GM18867 (cell line): Measurements from ENCODE around the gene SLC35B2.

Source experiments
- ATAC-seq: cut with Tn5 transposase; IDR thresholded peaks from one replicate; pipeline ENCODE4 v1.9.1; 2021; ENCODE audit warnings: mild to moderate bottlenecking, moderate library complexity; ENCODE audit not compliant: unreplicated experiment

Gene SLC35B2

DNA sequence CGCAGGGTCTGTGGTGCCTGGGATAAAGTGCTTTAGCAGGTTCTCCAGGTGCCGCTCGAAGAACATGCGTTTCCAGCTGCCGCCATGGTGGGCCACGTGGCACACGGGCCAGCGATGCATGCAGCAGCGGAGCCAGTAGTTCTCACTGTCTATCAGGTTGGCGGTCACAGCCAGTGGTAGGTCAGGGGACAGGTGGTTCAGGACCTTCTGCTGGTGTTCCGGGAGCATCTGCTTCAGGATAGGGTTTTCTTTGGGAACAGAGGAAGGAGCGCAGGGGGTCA is 28.9 kb upstream of the SLC35B2 start:
- no peak for ATAC-seq

DNA sequence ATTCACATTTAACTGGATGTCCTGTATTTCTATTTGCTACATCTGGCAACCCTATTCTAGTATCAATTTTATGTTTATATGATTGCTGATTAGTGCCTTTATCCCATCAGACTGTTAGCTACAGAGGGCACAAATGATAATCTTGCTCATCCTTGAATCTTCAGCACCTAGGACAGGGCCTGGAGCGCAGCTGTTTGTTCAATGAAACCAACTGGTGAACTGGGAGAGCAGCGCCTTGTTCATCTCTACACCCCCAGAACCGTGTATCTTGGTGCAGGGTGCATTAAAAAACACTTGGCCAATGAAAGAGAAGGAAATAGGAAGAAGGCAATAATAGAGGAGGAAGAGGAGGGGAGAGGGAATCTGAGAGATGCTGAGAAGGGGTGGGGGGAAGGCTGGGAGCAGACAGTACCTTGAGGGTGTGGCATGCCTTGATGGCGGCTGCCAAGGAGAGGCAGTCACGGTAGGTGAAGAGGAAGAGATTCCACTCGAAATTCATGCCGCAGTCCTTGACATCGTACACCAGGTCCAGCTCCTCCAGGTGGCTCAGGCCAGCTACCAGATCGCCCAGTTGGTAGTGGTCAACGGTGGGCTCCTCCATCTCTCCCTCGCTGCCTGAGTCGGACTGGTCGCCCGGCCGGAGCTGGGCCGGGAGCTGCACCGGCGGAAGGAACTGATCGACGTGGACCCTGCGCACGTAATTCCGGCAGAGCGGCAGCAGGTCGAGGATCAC is 28.4 kb upstream of the SLC35B2 start:
- ATAC-seq: no peak

DNA sequence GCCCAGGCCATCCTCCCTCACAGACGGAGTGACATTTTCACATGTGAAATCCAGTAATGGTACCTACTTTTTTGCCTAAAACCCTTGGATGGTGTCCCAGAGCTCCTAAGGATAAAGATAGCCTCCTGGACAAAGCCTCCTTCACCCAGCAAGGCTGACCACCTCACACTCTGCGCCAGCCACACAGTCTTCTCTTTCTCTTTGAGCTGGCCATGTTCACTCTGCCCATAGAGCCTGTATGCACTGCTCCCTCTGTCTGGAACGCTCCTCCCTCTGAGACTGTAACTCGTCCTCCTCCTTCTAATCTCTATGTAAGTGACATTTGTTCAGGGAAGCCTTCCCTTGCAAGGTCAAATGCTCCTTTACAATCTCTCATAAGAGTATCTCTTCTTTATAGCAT is 27.5 kb upstream of the SLC35B2 start:
- ATAC-seq: no peak

DNA sequence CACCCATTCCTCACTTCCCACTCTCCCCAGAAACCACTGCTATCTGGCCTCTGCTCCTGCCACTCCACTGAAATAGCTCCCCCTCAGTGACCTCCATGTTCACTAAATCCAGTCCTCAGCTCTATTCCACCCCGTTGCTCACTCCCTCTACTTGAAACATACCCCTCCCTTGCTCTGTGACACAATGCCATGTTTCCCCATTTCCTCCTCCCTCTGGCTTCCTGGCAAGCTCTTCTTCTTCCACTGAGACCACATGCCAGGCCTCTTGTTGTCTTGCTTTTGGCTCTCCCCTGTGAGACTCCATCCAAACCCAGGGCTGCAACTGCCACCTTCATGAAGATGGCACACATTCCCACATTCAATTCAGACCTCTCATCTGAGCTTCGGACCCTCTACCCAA is 26.8 kb upstream of the SLC35B2 start:
- ATAC-seq: no peak

DNA sequence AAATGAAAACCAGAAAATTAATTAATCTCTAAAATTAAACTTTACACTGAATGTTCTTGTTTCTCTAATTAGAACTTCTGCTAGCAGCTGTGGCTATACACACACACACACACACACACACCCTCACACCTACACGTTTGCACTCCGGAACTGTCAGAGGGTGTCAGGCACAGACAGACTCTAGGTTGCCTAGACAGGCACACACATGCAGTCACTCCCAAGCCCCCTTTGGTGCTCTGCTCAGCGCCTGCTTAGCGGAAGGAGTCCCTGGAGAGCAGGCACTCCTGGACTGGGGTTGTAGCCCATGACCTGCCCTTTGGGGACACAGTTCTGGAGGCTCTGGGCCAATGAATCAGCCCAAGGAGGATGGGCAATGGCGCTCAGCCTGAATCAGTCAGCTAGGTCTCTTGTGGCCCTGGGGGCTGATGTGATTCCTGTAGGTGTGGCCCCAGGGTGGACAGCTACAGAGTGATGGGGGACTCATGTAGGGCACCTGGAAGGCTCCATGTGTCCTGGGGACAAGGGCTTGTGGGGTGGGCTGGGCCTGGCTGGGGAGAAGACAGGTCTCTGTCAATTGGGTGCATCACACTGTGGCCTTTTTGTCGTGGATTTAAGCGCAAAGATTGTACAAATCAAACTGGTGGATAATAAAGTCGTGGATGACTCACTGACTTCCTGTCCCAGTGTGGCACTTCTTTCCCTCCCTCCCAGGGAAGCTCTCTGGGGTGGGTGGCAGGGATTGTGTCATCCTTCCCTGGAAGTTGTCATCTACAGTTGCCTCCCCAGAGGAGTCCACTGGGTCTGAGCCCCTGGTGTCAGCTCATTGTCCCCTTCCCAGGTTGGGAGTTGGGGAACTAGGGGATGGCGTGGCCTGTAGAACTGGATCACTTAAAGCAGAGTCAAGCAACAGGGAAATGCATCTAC is 21.7 kb upstream of the SLC35B2 start:
- no peak for ATAC-seq

DNA sequence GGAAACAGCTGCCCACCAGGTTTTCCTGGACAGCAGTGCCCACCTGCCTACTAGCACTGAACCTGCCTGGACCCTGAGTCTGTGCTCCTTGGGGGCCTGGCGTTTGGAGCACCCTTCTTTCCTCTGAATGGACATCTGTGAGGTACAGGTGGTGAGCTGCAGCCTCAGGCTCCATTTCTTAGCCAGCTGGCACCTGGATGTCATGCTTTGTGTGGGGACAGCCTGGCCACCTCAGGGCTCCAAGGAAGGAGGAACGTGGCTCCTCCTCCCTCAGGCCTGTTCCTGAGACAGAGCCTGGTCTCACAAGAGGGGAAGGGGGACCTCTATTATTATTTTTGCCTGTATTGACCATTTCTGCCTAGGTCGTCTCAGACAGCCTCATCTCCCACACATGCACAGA is 21.0 kb upstream of the SLC35B2 start:
- no peak for ATAC-seq

DNA sequence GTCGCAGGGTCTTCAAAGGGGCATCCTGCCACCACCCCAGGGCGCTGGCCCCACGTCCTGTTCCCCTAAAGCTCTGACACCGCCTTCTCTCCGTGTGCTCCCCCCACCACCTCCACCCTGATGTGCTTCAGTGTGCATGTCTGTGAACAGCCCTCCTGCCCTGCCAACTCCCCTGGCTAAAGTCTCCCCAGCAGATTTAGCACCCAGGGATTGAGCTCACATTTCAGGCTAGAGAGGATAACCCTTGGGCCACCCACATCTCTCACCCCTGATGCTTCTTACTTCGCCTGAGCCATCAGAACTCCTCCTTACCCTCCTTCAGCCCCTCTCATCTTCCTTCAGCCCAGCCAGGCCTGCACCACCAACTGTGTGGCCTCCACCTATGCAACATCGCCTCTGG is 20.4 kb upstream of the SLC35B2 start:
- no peak for ATAC-seq

DNA sequence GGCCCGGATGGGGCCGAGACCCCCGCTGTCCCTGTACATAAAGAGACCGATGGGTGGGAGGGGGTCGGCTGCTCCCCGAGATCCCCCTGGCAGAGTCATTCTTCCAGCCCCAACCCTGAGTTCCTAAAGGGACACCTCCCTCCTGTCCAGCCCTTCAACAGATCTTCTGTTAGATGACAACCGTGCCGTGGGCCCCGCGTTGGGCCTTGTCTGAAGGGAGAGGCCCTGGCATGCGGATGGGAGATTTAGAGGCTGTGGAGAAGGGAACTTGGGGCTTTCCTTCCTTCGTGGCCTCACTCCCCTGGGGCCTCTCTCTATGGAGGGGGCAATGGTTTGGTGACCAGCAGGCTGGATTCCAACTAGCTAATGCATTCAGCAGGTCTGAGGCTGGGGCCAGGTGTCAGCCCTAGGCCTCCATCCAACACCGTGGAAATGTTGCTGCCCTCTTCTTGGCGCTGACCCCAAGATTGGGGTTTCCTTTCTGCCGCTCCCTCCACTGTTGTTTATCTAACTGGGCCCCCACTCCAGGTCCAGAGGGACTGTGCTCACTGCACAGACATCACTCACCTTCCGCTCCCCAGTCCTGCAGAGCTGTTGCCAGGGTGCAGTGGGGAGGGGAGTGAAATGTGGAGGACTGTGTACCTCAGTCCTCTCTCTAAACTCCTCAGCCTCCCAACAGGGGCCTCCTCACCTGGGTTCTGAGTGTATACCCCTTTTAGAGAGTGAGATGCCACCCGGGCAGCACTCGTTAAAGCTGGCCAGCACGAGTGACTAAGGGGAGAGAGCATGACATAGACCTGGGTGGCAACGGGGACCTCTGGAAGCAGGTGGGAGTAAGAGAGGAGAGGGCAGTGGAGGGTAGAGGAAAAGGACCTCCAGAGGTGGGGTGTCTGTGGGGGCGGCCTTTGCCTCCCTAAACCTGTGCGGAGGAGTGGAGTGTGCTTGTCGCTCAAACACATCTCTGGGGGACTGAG is 19.6 kb upstream of the SLC35B2 start:
- no peak for ATAC-seq

DNA sequence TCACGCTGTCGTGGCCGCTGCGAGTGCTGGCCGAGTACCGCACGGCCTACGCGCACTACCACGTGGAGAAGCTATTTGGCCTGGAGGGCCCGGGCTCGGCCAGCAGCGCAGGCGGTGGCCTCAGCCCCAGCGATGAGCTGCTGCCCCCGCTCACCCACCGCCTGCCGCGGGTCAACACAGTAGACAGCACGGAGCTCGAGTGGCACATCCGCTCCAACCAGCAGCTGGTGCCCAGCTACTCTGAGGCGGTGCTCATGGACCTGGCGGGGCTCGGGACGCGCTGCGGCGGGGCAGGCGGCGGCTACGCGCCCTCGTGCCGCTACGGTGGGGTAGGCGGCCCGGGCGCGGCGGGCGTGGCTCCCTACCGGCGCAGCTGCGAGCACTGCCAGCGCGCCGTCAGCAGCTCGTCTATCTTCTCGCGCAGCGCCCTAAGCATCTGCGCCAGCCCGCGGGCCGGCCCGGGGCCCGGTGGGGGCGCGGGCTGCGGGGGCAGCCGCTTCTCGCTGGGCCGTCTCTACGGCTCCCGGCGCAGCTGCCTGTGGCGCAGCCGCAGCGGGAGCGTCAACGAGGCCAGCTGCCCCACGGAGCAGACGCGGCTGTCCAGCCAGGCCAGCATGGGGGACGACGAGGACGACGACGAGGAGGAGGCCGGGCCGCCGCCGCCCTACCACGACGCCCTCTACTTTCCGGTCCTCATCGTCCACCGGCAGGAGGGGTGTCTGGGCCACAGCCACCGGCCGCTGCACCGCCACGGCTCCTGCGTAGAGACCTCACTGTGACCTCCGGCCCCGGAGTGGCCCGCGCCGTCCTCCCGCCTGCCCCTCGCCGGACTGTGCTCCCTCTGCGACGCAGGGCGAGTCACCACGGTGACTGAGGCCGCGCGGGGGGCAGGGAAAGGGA is 18.7 kb upstream of the SLC35B2 start:
- ATAC-seq: no peak

DNA sequence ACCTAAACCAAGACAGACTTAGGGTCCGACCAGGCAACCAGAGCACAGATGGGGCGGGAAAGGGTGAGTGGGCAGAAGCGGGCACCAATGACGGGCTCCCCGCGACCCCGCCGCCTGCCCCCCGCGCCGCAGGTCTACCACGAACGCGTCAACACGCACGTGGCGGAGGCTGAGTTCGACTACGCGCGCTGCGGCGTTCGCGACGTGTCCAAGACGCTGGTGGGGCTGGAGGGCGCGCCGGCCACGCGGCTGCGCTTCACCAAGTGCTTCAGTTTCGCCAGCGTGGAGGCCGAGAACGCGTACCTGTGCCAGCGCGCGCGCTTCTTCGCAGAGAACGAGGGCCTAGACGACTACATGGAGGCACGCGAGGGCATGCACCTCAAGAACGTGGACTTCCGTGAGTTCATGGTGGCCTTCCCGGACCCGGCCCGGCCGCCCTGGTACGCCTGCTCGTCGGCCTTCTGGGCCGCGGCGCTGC is 18.0 kb upstream of the SLC35B2 start:
- ATAC-seq: no peak

DNA sequence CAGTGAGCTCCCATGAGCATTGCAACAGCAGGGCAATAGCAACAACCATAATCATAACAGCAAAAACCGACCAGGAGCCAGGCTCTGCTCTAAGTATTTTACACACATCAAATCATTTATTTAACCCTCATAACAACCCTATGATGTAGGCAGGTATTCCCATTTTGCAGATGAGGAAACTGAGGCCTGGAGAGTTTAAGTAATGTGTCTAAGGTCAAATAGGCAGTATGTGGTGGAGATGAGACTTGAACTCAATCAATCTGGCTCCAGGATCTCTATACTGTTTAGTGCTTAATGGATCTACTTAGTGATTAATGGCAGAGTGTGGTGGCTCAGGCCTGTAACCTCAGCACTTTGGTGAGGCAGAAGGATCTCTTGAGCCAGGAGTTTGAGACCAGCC is 16.3 kb upstream of the SLC35B2 start:
- ATAC-seq: no peak

DNA sequence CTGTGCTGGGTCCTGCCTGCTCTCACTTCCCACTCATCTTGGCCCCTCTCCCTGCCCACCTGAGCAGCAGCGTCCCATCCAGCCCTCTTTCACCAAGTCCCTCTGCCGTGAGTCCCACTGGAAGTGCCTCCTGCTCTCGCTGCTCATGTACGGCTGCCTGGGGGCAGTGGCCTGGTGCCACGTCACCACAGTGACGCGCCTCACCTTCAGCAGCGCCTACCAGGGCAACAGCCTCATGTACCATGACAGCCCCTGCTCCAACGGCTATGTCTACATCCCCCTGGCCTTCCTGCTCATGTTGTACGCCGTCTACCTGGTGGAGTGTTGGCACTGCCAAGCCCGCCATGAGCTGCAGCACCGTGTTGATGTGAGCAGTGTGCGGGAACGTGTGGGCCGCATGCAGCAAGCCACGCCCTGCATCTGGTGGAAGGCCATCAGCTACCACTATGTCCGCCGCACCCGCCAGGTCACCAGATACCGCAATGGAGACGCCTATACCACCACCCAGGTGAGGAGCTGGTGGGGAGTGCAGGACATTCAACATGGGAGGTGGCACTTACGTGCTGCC is 15.8 kb upstream of the SLC35B2 start:
- ATAC-seq: no peak

DNA sequence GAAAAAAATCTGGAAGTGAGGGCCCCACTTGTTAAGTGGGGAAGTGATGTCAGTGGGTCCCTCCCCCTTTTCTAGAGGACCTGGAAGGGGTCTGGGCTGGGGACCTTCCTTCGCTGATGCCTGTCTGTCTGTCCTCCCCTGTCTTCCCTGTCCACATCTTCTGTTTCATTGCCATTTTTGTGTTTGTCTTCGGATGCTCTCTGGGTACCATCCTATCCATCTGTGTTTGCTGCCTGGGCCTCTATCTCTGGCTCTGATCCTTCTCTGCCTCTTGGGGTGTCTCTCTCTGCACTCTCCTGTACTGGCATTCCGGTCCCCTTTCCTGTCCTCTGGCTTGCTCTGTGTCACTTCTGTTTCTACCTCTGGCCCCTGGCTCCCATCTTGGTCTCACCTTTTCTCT is 15.2 kb upstream of the SLC35B2 start:
- ATAC-seq: no peak

DNA sequence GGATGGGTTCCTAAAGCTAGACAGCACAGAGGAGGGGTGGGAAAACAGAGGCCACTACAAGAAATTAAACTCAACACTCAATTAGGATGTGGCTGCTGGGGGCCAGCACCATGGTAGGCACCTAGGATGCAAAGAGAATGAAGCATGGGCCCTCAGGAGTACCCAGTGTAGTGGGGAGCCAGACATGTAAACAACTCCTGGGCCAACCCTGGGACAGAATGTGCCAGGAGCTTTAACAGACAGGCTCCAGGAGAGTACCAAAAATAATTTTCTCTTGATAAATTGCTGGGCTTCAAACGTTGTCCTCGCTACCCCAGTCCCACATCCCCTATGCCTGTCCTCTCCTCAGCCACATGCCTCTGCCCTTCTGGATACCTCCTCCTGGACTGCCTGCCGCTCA is 14.6 kb upstream of the SLC35B2 start:
- no peak for ATAC-seq

DNA sequence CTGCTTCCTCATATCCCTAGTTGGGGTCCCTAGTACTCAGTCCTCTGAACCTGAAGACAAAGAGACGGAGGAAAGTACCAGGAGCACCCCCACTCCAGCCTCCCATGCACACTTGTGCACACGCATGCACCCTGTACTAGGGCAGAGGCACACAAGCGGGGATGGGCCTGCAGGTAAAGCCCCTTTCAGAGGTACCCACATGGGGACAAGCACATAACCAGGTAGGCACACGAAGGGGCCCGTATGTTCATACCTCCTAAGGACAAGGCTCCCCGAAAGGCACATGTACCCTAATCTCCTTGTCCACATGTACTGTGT is 14.0 kb upstream of the SLC35B2 start:
- no peak for ATAC-seq

DNA sequence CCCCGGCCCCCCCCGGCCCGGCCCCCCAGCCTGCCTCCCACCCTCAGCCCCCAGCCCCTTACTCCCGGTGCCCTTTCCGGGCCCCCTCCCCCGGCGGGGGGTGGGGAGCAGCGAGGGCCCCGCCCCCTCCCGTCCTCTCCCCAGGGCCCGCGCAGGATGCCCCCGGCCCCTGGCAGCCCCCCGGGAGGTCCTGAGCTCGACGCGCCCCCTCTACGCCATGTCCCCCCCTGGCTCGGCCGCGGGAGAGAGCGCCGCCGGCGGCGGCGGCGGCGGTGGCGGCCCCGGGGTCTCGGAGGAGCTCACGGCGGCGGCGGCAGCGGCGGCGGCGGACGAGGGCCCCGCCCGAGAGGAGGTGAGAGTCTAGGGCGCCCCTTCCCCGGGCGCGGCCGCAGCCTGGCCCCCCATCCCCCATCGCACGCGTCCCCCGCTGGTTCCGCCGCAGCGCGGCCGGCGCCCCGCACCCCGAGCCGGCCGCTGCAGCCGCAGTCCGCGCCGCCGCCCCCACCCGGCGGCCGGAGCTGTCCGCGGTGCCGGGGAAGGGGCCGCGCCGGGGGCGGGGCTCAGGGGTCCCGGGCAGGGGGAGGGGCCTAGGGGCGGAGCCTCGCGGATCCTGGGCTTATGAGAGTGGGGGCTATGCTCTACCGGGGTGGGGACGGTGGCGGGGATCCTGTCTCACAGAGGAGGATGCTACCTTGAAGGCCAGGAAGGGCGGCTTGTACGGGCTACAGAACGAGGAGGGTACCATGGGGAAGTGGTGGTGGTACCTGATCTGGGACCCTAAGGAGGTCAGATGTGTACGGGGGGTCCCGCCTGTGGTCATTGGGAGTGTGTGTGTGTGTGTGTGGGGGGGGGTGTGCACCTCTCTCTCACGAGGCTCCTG is 13.4 kb upstream of the SLC35B2 start:
- no peak for ATAC-seq

DNA sequence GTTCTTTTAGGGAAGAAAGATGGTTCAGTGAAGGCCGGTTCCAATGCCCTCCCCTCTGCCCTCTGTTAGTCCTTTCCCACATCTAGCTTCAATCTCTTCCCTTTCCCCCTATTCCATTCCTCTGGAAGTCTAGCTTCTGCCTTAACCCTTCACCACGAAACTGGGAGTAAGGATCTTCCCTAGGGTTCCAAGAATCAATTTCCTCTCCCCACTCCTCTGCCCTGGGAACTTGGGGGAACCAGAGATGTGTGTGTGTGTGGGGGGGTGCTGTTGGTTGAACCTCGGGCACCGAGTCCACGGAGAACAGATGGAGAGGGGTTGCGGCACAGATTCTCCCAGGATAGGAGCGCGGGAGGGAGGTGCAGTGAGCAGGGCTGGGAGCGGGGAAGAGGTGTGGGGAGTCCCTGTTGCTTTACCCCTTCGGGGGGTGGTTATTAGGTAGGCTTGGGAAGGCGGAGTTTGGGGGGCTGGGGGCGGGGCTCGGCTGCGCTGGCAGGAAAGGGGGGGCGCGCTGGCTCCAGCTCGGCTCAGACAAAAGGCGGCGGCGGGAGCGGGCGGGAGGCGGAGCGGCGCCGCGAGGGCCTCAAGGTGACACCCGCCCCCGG is 12.7 kb upstream of the SLC35B2 start, which contains the start of gene TMEM151B:
Gene TMEM151B (plus strand): TSS at position 530 of the 605 bp plus-strand sequence. CDS start 293 bp downstream, outside the sequence.
- no peak for ATAC-seq

DNA sequence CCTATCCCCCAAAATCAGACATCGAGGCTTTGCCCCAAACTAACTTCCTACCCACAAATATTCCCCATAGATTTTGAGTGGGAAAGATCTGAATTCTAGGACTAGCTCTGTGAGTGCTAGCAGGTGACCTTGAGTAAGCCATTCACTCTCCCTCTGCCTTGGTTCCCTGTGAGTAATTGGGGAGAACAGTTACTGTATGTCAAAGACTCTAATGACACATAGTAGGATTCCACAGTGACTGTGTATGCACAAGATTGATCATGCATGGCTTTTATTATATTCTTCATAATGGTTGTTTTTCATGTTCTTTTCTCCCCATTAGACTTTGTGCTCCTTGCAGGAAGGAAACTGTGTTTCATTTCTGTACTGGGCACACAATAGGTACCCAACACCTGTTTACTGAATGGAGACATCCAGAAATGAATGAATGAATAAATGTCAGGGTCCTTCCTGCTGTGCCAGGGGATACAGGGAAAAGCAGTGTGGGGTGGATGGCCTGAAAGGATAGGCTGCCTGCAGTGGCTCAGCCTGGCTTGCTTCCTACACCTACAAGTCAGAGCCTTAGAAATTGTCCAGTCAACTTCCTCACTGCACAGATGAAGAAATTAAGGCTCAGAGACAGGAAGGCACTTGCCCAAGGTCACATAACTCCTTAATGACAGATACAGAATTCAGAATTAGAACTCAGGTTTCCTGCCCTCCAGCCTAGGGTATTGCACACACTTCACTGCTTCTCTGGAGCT is 12.0 kb upstream of the SLC35B2 start:
- no peak for ATAC-seq
